Muscle of leg (tissue), 16 donors: ENCODE data around the gene ENTHD1. TPM values are rescaled to one million over a fixed set of nuclear protein-coding genes. Genes with fewer than 3 reads are reported as not detected.

ENCODE experiments used
- DNase-seq: peaks from one replicate; pipeline ENCODE4 v3.0.0; 2013
- H3K27ac ChIP-seq: one replicate; pipeline ENCODE4 v1.5.1; 2013; ENCODE audit warnings: mild to moderate bottlenecking, low read length, control low read depth
- H3K27me3 ChIP-seq: one replicate; pipeline ENCODE4 v1.6.1; 2013; ENCODE audit warnings: low read length; ENCODE audit not compliant: control insufficient read depth, insufficient read depth
- H3K36me3 ChIP-seq: one replicate; pipeline ENCODE4 v1.6.1; 2013; ENCODE audit warnings: low read length; ENCODE audit not compliant: control insufficient read depth, insufficient read depth
- H3K4me1 ChIP-seq: one replicate; pipeline ENCODE4 v1.6.1; 2013; ENCODE audit warnings: low read length; ENCODE audit not compliant: control insufficient read depth, insufficient read depth
- H3K4me3 ChIP-seq: one replicate; pipeline ENCODE4 v1.5.1; 2013; ENCODE audit warnings: low read length, control low read depth
- H3K9me3 ChIP-seq: replicated peaks from 2 replicates; pipeline ENCODE4 v1.6.1; 2013; ENCODE audit warnings: low read depth, low read length; ENCODE audit not compliant: control insufficient read depth
- WGBS: methylation state at CpG from one replicate; pipeline ENCODE4 v1.1.5; 2013; ENCODE audit warnings: missing lambda C conversion rate; ENCODE audit not compliant: insufficient coverage; 5-methylcytosine and 5-hydroxymethylcytosine counted together
- long read RNA-seq, 11 donors: transcript quantifications; one replicate each; lab custom pipeline, GENCODE V29; 2026
- polyA plus RNA-seq, 8 donors: library from polyadenylated mRNA; unstranded; fragments of 120-200 nt; gene quantifications; one replicate each; pipeline versions ENCODE4 v1.2.1 to v1.2.3, GENCODE V29; 2013; ENCODE audit warnings: inconsistent platforms in 1 of 8, low replicate concordance in 1 of 8; ENCODE audit not compliant: insufficient read length in 8 of 8, insufficient read depth in 1 of 8
- total RNA-seq: library from RNA; stranded (reverse); fragments of 120-200 nt; gene quantifications from one replicate; pipeline ENCODE4 v1.2.4, GENCODE V29; 2013

The ENTHD1 gene
- not detected for total RNA-seq
- polyA plus RNA-seq: not detected
- long read RNA-seq, donor 1: 0 reads
- long read RNA-seq, donor 2: 0 reads
- long read RNA-seq, donor 3: 0 reads
- long read RNA-seq, donor 4: 0 reads
- long read RNA-seq, donor 5: 0 reads
- long read RNA-seq, donor 6, partial matches to known transcripts: 21 of 21 reads
- long read RNA-seq, donor 6, other reads (novel, unspliced or antisense): 0 of 21 reads
- long read RNA-seq, donor 7: 0 reads
- long read RNA-seq, donor 8: 0 reads
- long read RNA-seq, donor 9: 0 reads
- long read RNA-seq, donor 10: 0 reads
- long read RNA-seq, donor 11: 0 reads

GRCh38 chr22:39893526-39893925 lies at the start of gene ENTHD1:
TSS of gene ENTHD1 (minus strand) at chr22:39893760. CDS start at chr22:39887748, 6,012 bp downstream.
- Histone ChIP-seq H3K9me3 (no peaks in the 10 kb centered on the region), H3K4me3 (no peak within 1 kb of the TSS), H3K27ac (no peak within 1 kb of the TSS), H3K36me3 (no peaks in the 10 kb centered on the region), H3K4me1 (no peaks in the 10 kb centered on the region), H3K27me3 (peaks cover 8% of the 10 kb centered on the region)
- no peak for DNase-seq
- WGBS: 87% methylated on average over 9 of the region's 20 CpGs

- Histone ChIP-seq H3K27me3 (peaks cover 5% of the 10 kb centered on the region), H3K4me3 (no peak overlapping the region), H3K36me3 (no peaks in the 10 kb centered on the region), H3K4me1 (peaks cover 9% of the 10 kb centered on the region), H3K9me3 (no peaks in the 10 kb centered on the region), H3K27ac (no peak overlapping the region)
- DNase-seq: no peak
- WGBS: 20% methylated on average over 1 of the region's 5 CpGs
Measured at GRCh38 chr22:39943337-39943736, 49.8 kb upstream of the ENTHD1 start.

- peaks cover 8% of the 10 kb centered on the region for H3K27me3 ChIP-seq
- H3K9me3 ChIP-seq: no peaks in the 10 kb centered on the region
- 78% methylated on average over 2 of the region's 8 CpGs for WGBS
- H3K27ac ChIP-seq: no peak overlapping the region
- no peak for DNase-seq
- H3K36me3 ChIP-seq: no peaks in the 10 kb centered on the region
- no peak overlapping the region for H3K4me3 ChIP-seq
- peaks cover 9% of the 10 kb centered on the region for H3K4me1 ChIP-seq
Measured at GRCh38 chr22:39942439-39943230, 49.1 kb upstream of the ENTHD1 start.

GRCh38 chr22:39941601-39942000 lies 48.0 kb upstream of the ENTHD1 start:
- WGBS: no CpG with 5 or more reads among the region's 2 CpGs
- H3K4me1 ChIP-seq: peaks cover 2% of the 10 kb centered on the region

GRCh38 chr22:39940757-39941305 lies 47.3 kb upstream of the ENTHD1 start:
- 52% methylated on average over 7 of the region's 9 CpGs for WGBS
- Histone ChIP-seq H3K27ac (no peak overlapping the region), H3K4me3 (no peak overlapping the region), H3K36me3 (no peaks in the 10 kb centered on the region), H3K9me3 (no peaks in the 10 kb centered on the region), H3K4me1 (no peaks in the 10 kb centered on the region), H3K27me3 (peaks cover 13% of the 10 kb centered on the region)
- no peak for DNase-seq

More at GRCh38 chr22:39941601-39942000, 48.0 kb upstream of the ENTHD1 start:
- Histone ChIP-seq H3K27ac (no peak overlapping the region), H3K4me3 (no peak overlapping the region), H3K27me3 (peaks cover 13% of the 10 kb centered on the region), H3K36me3 (no peaks in the 10 kb centered on the region), H3K9me3 (no peaks in the 10 kb centered on the region)
- DNase-seq: no peak

GRCh38 chr22:39939830-39940229 lies 46.3 kb upstream of the ENTHD1 start:
- no CpG with 5 or more reads among the region's 3 CpGs for WGBS
- H3K27me3 ChIP-seq: peaks cover 15% of the 10 kb centered on the region
- no peaks in the 10 kb centered on the region for H3K4me1 ChIP-seq
- no peaks in the 10 kb centered on the region for H3K36me3 ChIP-seq
- no peak overlapping the region for H3K4me3 ChIP-seq
- H3K9me3 ChIP-seq: no peaks in the 10 kb centered on the region
- no peak for DNase-seq
- no peak overlapping the region for H3K27ac ChIP-seq

- no peak overlapping the region for H3K4me3 ChIP-seq
- WGBS: 78% methylated on average over 9 of the region's 14 CpGs
- no peaks in the 10 kb centered on the region for H3K4me1 ChIP-seq
- H3K27ac ChIP-seq: no peak overlapping the region
- DNase-seq: no peak
- H3K9me3 ChIP-seq: no peaks in the 10 kb centered on the region
- H3K36me3 ChIP-seq: no peaks in the 10 kb centered on the region
- H3K27me3 ChIP-seq: peaks cover 24% of the 10 kb centered on the region
Measured at GRCh38 chr22:39938509-39939111, 45.0 kb upstream of the ENTHD1 start.

GRCh38 chr22:39937906-39938305 lies 44.3 kb upstream of the ENTHD1 start:
- WGBS: no CpG with 5 or more reads among the region's 3 CpGs
- Histone ChIP-seq H3K4me1 (no peaks in the 10 kb centered on the region), H3K36me3 (no peaks in the 10 kb centered on the region), H3K27ac (no peak overlapping the region), H3K4me3 (no peak overlapping the region), H3K9me3 (no peaks in the 10 kb centered on the region), H3K27me3 (peaks cover 25% of the 10 kb centered on the region)
- DNase-seq: no peak

- Histone ChIP-seq H3K27me3 (peaks cover 25% of the 10 kb centered on the region), H3K4me1 (no peaks in the 10 kb centered on the region), H3K4me3 (no peak overlapping the region), H3K27ac (no peak overlapping the region), H3K9me3 (no peaks in the 10 kb centered on the region), H3K36me3 (no peaks in the 10 kb centered on the region)
- DNase-seq: no peak
- WGBS: 71% methylated on average over 5 of the region's 6 CpGs
Measured at GRCh38 chr22:39936523-39937145, 43.1 kb upstream of the ENTHD1 start.
